CD4-positive, alpha-beta T cell treated with Interleukin-2 at 100 ng/mL for 4 hours (primary cell): Measurements from ENCODE around the gene FAF1.
"Not testable (repeated sequence)": the region's sequence is repeated elsewhere in the genome, so short reads cannot be mapped to it uniquely, and the experiment has no call there.

Experiments
- DNase-seq: peaks from one replicate; pipeline ENCODE4 v3.0.0-alpha.2; 2020; ENCODE audit warnings: low spot score

Gene FAF1

DNA sequence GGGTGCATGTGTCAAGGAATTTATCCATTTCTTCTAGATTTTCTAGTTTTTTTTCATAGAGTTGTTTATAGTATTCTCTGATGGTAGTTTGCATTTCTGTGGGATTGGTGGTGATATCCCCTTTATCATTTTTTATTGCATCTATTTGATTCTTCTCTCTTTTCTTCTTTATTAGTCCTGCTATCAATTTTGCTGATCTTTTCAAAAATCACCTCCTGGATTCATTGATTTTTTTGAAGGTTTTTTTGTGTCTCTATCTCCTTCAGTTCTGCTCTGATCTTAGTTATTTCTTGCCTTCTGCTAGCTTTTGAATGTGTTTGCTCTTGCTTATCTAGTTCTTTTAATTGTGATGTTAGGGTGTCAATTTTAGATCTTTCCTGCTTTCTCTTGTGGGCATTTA is 52.5 kb downstream of the FAF1 start:
- DNase-seq: not testable (repeated sequence)

DNA sequence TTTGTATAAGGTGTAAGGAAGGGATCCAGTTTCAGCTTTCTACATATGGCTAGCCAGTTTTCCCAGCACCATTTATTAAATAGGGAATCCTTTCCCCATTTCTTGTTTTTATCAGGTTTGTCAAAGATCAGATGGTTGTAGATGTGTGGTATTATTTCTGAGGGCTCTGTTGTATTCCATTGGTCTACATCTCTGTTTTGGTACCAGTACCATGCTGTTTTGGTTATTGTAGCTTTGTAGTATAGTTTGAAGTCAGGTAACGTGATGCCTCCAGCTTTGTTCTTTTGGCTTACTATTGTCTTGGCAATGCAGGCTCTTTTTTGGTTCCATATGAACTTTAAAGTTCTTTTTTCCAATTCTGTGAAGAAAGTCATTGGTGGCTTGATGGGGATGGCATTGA is 54.0 kb downstream of the FAF1 start:
- DNase-seq: not testable (repeated sequence)

DNA sequence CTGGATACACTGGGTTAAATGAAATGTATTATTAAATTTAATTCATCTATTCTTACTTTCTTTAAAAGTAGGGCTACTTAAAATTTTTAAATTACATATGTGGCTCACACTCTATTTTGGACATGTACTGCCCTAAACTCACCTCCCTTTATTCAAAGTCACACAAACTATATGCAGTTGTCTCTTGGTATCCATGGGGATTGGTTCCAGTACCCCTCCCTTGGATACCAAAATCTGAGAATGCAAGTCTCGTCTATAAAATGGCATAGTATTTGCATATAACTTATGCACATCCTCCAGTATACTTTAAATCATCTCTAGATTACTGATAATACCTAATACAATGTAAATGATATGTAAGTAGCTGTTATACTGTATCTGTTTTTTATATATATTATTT is 57.6 kb downstream of the FAF1 start:
- DNase-seq: no peak

DNA sequence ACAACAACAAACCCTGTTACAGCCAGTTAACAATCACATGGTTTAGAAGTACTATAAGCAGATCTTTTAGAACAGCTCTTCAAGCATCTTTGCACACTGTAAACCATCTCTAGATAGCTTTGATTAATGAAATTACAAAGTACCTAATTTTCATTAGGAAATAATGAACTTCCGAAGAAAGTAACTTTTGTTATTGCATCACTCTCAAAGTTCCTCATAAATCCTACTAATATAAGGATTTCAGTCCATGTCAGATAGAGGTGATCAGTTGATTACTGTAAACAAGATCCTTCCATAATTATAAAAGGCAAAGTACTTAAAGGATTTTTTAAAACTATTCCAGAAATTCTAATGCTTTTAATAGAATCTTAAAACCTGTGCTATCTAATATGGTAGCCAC is 58.2 kb downstream of the FAF1 start:
- no peak for DNase-seq

DNA sequence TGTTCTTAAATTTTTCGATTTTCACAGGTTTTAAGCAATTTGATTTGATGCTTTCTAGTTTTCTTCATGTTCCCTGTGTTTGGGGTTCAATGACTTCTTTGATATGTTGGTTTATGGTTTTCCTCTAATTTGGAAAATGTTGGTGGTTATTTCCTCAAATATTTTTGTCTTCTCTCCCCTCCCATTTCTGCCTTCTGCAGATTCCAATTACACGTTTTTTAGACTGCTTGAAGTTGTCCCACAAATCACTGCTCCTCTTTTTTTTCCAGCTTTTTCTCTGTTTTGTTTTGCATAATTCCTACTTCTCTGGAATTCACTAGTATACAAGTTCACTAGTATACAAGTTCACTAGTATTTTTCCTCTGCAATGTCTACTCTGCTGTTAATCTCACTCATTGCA is 61.3 kb downstream of the FAF1 start:
- no peak for DNase-seq

DNA sequence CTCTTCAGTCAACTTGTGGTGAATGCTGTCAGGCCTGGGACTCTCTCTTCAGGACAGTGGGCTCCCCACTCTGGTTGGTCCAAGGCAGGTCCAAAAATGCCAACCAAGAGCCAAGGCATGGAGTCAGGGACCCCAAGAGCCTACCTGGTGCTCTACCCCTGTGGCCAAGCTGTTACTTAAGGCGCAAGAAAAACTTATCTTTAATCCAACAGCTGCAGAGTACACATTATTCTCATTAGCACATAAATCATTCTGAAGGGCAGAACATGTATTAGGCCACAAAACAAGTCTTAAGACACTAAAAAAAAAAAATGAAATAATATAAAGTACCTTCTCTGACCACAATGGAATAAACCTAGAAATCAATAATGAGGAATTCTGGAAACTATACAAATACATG is 65.7 kb downstream of the FAF1 start:
- no peak for DNase-seq

DNA sequence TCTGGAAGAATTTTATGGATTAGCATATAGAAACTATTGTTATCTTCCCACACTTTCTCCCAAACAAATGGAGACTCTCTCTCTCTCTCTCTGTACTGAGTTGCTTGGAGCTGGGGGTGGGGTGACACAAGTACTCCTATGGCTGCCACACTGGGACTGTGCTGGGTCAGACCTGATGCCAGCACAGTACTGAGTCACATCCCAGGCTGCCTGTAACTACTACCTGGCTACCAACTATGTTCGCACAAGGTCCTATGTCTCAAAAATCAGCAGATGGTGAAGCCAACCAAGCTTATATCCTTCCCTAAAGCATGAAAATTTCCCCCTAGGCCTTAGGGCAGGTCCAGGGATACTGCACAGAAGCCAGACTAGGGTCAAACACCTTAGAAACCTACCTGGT is 66.6 kb downstream of the FAF1 start:
- DNase-seq: no peak

DNA sequence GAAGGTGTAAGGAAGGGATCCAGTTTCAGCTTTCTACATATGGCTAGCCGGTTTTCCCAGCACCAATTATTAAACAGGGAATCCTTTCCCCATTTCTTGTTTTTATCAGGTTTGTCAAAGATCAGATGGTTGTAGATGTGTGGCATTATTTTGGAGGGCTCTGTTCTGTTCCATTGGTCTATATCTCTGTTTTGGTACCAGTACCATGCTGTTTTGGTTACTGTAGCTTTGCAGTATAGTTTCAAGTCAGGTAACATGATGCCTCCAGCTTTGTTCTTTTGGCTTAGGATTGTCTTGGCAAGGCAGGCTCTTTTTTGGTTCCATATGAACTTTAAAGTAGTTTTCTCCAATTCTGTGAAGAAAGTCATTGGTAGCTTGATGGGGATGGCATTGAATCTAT is 72.5 kb downstream of the FAF1 start:
- DNase-seq: not testable (repeated sequence)

DNA sequence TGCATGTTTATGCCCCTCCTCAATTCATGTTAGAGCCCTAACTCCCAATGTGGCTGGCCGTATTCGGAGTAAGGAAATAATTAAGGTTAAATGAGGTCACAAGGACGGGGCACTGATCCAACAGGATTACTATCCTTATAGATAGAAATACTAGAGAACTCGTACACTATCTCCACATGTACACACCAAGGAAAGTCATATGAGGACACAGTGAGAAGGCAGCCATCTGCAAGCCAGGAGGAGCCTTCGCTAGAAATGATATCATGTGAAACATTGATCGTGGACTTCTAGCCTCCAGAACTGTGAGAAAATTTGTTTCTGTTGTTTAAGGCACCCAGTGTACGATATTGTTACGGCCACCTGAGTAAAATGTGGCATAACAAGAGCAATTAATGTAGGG is 79.7 kb downstream of the FAF1 start:
- DNase-seq: no peak

DNA sequence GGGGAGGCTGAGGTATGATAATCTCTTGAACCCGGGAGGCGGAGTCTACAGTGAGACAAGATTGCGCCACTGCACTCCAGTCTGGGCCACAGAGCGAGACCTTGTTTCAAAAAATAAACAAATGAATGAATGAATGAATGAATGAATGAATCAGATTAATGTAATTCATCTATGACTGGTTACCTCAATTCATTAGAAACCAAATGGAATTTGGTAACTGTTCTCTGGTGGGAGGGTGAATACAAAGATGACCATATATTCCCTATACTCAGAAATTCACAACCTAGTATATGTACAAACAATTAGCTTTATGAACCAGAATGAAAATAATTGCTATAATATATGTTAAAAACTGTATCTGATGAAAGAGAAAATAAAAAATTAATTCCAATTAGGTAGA is 80.9 kb downstream of the FAF1 start:
- DNase-seq: no peak

DNA sequence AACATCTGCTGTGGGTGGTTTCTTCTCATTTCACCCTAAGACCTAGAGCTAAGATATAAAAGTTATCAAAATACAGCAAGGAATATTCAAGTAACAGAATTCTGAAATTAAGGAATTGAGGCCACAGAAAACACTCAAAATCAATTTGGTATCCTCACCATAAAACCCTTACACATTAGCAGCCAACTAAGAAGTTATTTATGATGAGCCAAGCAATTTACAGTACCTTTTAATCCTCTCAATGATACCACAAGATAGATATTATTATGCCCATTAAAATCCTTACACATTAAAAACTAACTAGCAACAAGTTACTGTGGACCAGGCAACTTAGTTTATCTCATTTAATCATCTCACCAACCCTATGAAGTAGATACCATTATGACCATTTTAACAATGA is 81.6 kb downstream of the FAF1 start:
- DNase-seq: no peak

DNA sequence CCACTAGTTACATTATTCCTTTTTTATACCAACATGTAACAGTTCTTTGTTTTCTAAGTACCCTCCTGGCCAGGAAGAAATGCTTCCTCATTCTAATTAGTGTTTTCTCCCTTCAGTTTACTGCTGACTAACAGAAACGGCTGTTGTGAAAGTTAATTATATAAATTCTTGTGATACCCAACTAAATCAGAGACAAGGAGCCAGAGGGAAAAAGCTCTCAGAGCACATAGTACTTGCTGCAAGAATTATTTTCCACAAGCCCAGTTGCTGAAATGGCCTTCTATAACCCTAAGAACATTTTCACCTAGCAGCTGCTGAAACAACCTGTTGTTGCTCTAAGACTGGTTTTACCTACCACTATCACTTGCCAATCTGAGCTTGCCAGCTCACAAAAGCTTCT is 82.4 kb downstream of the FAF1 start:
- no peak for DNase-seq

DNA sequence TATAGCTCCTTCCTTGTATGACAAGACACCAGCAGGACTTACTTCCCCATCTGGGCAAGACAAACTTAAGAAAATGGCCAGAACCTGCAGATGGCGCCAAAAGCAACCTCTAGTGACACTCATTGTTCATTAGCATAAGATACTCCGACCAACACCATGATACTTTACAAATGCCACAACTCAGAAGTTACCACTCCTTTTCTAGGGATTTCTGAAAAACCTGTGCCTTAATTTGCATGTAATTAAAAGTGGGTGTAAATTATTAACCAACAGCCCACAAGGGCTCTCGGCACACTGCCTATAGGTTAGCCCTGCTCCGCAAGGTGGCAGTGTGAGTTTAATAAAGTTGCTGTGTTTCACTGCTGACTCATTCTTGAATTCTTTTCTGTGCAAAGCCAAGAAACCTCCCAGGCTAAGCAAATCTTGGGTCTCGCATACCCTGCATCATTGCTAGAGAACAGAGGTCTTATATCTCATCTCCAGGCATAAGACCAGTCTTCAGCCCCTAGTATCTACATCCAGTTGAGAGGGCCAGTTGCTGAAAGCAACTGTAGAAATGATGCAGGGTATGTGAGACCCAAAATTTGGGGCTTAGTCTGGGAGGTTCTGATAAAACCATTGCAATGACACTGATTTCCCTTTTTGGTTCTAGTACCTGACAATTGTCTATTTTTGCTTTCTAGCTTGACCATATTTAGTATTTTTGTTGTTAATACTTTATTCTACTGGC is 86.4 kb downstream of the FAF1 start:
- DNase-seq: peak; percentile 68

DNA sequence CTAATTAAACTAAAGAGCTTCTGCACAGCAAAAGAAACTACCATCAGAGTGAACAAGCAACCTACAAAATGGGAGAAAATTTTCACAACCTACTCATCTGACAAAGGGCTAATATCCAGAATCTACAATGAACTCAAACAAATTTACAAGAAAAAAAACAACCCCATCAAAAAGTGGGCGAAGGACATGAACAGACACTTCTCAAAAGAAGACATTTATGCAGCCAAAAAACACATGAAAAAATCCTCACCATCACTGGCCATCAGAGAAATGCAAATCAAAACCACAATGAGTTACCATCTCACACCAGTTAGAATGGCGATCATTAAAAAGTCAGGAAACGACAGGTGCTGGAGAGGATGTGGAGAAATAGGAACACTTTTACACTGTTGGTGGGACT is 95.2 kb downstream of the FAF1 start:
- DNase-seq: not testable (repeated sequence)

DNA sequence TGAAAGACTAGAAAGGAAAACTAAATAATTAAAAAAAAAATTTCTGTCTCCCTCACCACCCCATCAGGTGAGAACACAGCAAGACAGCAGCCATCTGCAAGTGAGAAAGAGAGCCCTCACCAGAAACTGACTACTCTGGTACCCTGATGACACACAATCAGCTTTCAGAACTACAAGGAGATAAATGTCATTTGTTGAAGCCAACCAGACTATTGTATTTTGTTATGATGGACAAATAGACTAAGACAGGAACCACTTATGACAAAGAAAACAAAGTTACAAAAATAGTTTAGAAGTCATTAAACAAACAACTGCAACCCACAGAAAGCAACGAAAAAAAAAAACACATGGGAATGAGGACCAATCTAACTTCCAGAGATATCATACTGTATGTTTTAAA is 98.3 kb downstream of the FAF1 start:
- no peak for DNase-seq

DNA sequence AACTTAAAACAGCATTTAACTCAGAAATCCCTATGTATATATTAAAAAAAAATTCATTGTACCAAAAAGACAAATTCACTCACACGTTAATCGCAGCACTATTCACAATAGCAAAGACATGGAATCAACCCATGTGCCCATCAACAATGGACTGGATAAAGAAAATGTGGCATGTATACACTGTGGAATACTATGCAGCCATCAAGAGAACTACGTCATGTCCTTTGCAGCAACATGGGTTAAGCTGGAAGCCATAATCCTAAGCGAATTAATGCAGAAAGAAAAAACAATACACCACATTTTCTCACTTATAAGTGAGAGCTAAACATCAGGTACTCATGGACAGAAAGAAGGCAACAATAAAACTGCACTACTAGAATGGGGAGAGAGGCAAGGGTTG is 99.4 kb downstream of the FAF1 start:
- no peak for DNase-seq

DNA sequence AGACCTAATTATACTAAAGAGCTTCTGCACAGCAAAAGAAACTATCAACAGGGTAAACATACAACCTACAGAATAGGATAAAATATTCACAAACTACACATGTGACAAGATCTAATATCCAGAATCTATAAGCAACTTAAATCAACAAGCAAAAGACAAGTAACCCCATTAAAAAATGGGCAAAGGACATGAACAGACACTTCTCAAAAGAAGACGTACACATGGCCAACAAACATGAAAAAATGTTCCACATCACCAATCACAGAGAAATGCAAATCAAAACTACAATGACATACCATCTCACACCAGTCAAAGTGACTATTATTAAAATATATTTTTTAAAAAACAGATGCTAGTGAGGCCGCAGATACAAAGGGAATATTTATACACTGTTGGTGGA is 99.8 kb downstream of the FAF1 start:
- DNase-seq: no peak

DNA sequence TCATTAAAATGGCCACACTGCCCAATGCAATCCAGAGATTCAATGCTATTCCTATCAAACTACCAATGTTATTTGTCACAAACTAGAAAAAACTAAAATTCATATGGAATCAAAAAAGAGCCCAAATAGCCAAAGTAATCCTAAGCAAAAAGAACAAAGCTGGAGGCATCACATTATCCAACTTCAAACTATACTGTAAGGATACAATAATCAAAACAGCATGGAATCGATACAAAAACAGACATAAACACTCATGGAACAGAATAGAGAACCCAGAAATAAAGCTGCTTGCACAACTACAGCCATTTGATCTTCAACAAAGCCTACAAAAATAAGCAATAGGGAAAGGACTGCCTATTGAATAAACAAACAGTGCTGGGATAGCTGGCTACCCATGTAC is 100.4 kb downstream of the FAF1 start:
- DNase-seq: no peak

DNA sequence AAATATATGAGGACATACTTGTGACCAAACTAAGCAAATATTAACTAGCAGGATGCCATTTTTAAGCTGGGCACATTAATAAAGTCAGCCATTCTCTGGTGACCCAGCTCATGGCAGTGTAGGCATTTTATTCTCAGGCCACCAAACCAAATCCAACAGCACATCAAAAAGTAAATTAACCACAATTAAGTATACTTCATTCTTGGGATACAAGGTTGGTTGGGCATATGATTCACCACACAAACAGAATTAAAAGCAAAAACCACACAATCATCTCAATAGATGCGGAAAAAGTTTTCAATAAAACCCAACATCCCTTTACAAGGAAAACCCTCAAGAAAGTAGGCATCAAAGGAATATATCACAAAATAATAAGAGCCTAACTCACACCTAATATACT is 101.3 kb downstream of the FAF1 start:
- DNase-seq: no peak

DNA sequence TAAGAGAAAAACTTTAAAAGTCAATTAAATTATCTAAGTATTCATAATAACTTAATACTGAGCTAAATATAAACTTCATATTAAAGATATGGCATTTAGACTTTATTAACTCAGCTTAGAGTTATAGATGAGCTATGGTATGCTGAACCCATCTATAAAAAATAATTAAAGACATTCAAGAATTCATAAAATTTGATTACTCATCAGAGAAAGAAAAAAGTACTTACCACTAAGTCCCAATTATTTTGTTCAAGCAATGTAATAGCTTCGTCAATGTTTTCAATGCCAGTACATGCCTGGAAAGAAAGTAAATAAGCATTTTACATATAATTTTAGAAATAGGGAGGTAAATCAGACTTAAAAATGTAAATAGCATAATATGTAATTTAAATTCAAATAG is 102.4 kb downstream of the FAF1 start:
- no peak for DNase-seq

DNA sequence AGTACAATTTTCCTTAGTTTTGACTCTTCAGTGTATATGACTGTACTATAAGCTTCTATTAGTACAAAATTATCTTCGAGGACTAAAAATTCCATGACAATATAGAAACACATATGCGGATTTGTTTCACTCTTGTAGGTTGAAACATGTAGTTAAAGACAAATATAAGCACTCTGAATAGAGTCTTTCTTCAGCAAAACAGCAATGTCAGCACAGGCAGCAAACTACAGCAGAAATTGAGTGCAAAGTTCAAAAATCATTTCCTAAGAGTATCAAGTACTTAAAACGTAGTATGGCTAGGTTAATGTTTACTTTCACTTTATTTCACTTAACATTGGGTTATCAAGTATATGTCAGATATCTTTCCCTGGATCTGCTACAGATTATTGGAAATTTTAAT is 106.7 kb downstream of the FAF1 start:
- DNase-seq: no peak

DNA sequence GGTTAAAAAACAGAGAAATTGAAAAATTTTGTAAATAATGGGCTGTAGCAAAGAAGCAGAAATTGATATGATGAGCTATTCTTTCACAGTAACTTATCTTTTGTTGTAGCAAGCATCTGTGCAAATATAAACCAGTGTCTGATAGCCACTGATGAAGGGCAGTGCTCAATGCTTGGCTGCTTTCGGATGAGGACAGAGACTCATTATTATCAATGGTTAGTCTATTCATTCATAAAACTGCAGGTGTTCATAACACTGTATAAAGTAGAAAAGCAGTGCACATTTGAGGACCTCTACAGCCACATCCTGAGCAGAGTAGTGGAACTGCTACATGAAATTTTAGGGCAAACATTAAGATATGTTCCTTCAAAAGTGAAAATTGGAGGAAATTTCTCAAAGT is 107.2 kb downstream of the FAF1 start:
- no peak for DNase-seq

DNA sequence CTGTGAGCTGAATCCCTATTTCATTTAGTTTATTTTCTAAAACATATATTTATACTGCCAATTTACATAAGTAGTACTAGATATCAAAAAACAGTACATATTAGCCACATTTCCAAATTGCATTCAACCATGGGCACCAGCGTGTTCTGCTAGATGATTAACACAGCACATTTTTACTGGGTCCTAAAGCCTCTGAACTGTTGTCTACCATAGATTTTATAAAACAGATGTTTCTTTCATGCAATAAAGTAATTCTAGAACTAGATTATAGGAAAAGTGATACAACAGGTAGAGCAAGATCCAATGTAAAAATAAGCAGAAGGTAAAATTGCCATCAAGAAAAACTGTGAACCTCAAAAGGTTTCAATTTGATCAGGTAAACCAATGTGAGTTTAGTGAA is 108.6 kb downstream of the FAF1 start:
- no peak for DNase-seq

DNA sequence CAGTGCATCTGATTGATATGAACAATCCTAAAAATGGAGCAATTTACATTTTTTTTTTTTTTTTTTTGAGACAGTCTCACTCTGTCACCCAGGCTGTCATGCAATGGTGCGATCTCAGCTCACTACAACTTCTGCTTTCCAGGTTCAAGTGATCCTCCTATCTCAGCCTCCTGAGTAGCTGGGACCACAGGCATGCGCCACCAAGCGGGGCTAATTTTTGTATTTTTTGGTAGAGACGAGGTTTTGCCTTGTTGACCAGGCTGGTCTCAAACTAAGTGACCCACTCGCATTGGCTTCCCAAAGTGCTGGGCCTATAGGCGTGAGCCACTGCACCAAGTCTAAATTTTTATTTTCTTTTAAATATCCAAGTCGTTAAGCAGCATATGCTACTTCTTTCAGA is 109.0 kb downstream of the FAF1 start:
- DNase-seq: no peak

DNA sequence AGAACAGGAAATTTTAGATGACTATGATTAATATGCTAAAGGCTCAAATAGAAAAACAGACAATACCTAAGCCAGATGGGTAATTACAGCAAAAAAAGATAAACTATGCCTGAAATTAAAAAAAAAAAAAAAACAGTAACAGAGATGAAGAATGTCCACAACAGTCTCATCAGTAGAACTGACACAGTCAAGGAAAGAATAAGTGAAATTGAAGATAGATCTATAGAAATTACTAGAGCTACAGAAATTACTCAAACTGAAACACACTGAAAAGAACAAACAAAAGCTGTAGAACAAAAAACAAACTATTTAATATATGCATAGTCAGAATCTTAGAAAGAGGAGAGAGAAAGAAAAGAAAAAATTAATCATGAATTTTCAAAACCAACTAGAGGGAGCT is 112.8 kb downstream of the FAF1 start:
- DNase-seq: no peak
